Measurements from ENCODE around the gene FAF1. TPM values are rescaled to one million over a fixed set of nuclear protein-coding genes. Genes with fewer than 3 reads are reported as not detected.

Gene FAF1
- total and polyA plus RNA-seq, 2 donors (not counting 3 experiments of a cell fraction or from before 2014, with no cell fraction given), result 9.0 to 57.6 TPM

- Histone ChIP-seq H2AFZ (ENCODE audit: low read depth, low read length) (no peak overlapping the region), H3K4me2 (ENCODE audit: insufficient read depth, low read length) (no peak overlapping the region), H3K27me3 (ENCODE audit: control insufficient read depth in 2 of 2, insufficient read depth in 2 of 2, low read length in 2 of 2) (no peaks in the 10 kb centered on the region), H3K9me3 (replicated peaks; ENCODE audit: control insufficient read depth, insufficient read depth, low read length) (no peaks in the 10 kb centered on the region), H3K79me2 (ENCODE audit: control insufficient read depth, insufficient read depth, low read length) (no peaks in the 10 kb centered on the region), H4K20me1 (replicated peaks; ENCODE audit: control insufficient read depth, extremely low read depth, insufficient read depth, low read length) (no peaks in the 10 kb centered on the region), H3K9me1 (replicated peaks; ENCODE audit: control insufficient read depth, extremely low read depth, insufficient read depth, low read length) (no peaks in the 10 kb centered on the region), H3K27ac (ENCODE audit: insufficient read depth, low read depth, low read length) (no peak overlapping the region), H3K4me3 (replicated peaks in 1 of 3; ENCODE audit: insufficient read depth in 1 of 3, low read depth in 1 of 3, low read length in 3 of 3) (no peak overlapping the region), H3K9ac (replicated peaks; ENCODE audit: extremely low read depth, insufficient read depth, low read length) (no peak overlapping the region), H3K4me1 (ENCODE audit: control insufficient read depth, extremely low read depth, insufficient read depth, low read length) (no peaks in the 10 kb centered on the region), H3K36me3 (ENCODE audit: control insufficient read depth in 2 of 2, extremely low read depth in 1 of 2, insufficient read depth in 2 of 2, low read length in 2 of 2) (no peaks in the 10 kb centered on the region)
- DNase-seq (ENCODE audit: low read depth, low spot score) (no peak), FAIRE-seq (no peak)
- intact Hi-C loops (cut with micrococcal nuclease), result loop anchor here (5.0 kb wide), 1 partner anchor 93 kb away; no protein-coding TSS in a partner anchor
- no TSS peak for BruUV-seq (replicated peaks)
- TF ChIP-seq CTCF (IDR thresholded peaks at IDR 0.05; ENCODE audit: extremely low read depth in 1 of 2, insufficient read depth in 1 of 2, low read depth in 1 of 2, low read length in 2 of 2), result no peak
- TF ChIP-seq POLR2A (IDR thresholded peaks at IDR 0.05; ENCODE audit: low read depth, low read length), result no peak
- no peak for TF ChIP-seq POLR2AphosphoS5 (IDR thresholded peaks at IDR 0.05; ENCODE audit: insufficient read depth, low read depth, low read length)
- no peak for TF ChIP-seq EZH2 (IDR thresholded peaks at IDR 0.05; ENCODE audit: borderline replicate concordance, low read depth, low read length, severe bottlenecking)
- TF ChIP-seq JUN (IDR thresholded peaks at IDR 0.05; ENCODE audit: borderline replicate concordance, insufficient read depth, insufficient read length, low read depth), result no peak
- TF ChIP-seq MYC (IDR thresholded peaks at IDR 0.05; ENCODE audit: low read depth, low read length), result no peak
- no peak for TF ChIP-seq GATA2 (IDR thresholded peaks at IDR 0.05; ENCODE audit: insufficient read depth, insufficient read length, low read depth, low read length)
- ChIA-PET CTCF (no interaction called here), POLR2A (no interaction called here)
- dilution Hi-C loops (cut with MboI; ENCODE audit: extremely low pct_ligation_motif_present, low sequenced_read_pairs), result no loop called here
These were observed 259.4 kb downstream of the FAF1 start for GRCh38 chr1:50700621-50701020.
